SK-N-SH treated with all-trans-retinoic acid at 6 μM for 48 hours (cell line): ENCODE results near the gene LARGE1.

Source experiments
- ATAC-seq: fragments of 200-7000 bp; cut with Tn5 transposase; 3 replicates; pipeline ENCODE4 v1.9.1; 2020; ENCODE audit warnings: mild to moderate bottlenecking, moderate library complexity
- ARNTL ChIP-seq: fragments of 450-650 bp; formaldehyde crosslinking; IDR thresholded peaks from 2 replicates; pipeline ENCODE4 v1.5.0; 2020; ENCODE audit warnings: low read depth, mild to moderate bottlenecking, moderate library complexity, borderline replicate concordance
- BACH2 ChIP-seq: fragments of 250-450 bp; sonication (Bioruptor Pico); IDR thresholded peaks from 2 replicates; pipeline ENCODE4 v1.9.0; 2021; ENCODE audit warnings: mild to moderate bottlenecking, borderline replicate concordance
- CREB5 ChIP-seq: fragments of 250-450 bp; sonication (Bioruptor Pico); IDR thresholded peaks from 2 replicates; pipeline ENCODE4 v1.5.1; 2020; ENCODE audit warnings: low read depth, mild to moderate bottlenecking, moderate library complexity
- CSDC2 ChIP-seq: fragments of 250-450 bp; sonication (Bioruptor Pico); IDR thresholded peaks from 2 replicates; pipeline ENCODE4 v1.5.0; 2020; ENCODE audit warnings: mild to moderate bottlenecking, moderate library complexity
- CSRNP3 ChIP-seq: fragments of 250-450 bp; sonication (Bioruptor Pico); IDR thresholded peaks from 2 replicates; pipeline ENCODE4 v1.5.1; 2021; ENCODE audit warnings: mild to moderate bottlenecking, moderate library complexity
- GLIS3 ChIP-seq: fragments of 250-450 bp; sonication (Bioruptor Pico); IDR thresholded peaks from 2 replicates; pipeline ENCODE4 v1.5.0; 2020; ENCODE audit warnings: mild to moderate bottlenecking, moderate library complexity
- ISL1 ChIP-seq: fragments of 250-450 bp; sonication (Bioruptor Pico); IDR thresholded peaks from 2 replicates; pipeline ENCODE4 v2.1.2; 2022; ENCODE audit warnings: mild to moderate bottlenecking, moderate library complexity
- OSR1 ChIP-seq: fragments of 250-450 bp; sonication (Bioruptor Pico); IDR thresholded peaks from 2 replicates; pipeline ENCODE4 v1.8.0; 2022; ENCODE audit warnings: moderate library complexity, mild to moderate bottlenecking, inconsistent platforms
- PATZ1 ChIP-seq: fragments of 250-450 bp; sonication (Bioruptor Pico); IDR thresholded peaks from 2 replicates; pipeline ENCODE4 v1.8.0; 2020; ENCODE audit warnings: mild to moderate bottlenecking, moderate library complexity, borderline replicate concordance
- PPARA ChIP-seq: fragments of 250-450 bp; sonication (Bioruptor Pico); IDR thresholded peaks from 2 replicates; pipeline ENCODE4 v1.5.0; 2020; ENCODE audit warnings: mild to moderate bottlenecking, borderline replicate concordance
- SNAI2 ChIP-seq: fragments of 250-450 bp; sonication (Bioruptor Pico); IDR thresholded peaks from 2 replicates; pipeline ENCODE4 v1.5.0; 2020; ENCODE audit warnings: mild to moderate bottlenecking, moderate library complexity
- TCF4 ChIP-seq: fragments of 250-450 bp; sonication (Bioruptor Pico); IDR thresholded peaks from 2 replicates; pipeline ENCODE4 v1.8.0; 2021; ENCODE audit warnings: mild to moderate bottlenecking, moderate library complexity, borderline replicate concordance
- TSHZ2 ChIP-seq: fragments of 250-450 bp; sonication (Bioruptor Pico); IDR thresholded peaks from 2 replicates; pipeline ENCODE4 v1.5.0; 2020; ENCODE audit warnings: mild to moderate bottlenecking, moderate library complexity
- ZC3H10 ChIP-seq: fragments of 250-450 bp; sonication (Bioruptor Pico); IDR thresholded peaks from 2 replicates; pipeline ENCODE4 v1.5.1; 2021; ENCODE audit warnings: mild to moderate bottlenecking, moderate library complexity
- ZFP30 ChIP-seq: fragments of 450-650 bp; formaldehyde crosslinking; IDR thresholded peaks from 2 replicates; pipeline ENCODE4 v1.5.0; 2022; ENCODE audit warnings: mild to moderate bottlenecking, moderate library complexity
- ZNF70 ChIP-seq: fragments of 450-650 bp; formaldehyde crosslinking; IDR thresholded peaks from 2 replicates; pipeline ENCODE4 v1.5.0; 2020; ENCODE audit warnings: mild to moderate bottlenecking, moderate library complexity
- ZNF8 ChIP-seq: fragments of 450-650 bp; formaldehyde crosslinking; IDR thresholded peaks from 2 replicates; pipeline ENCODE4 v1.5.0; 2020; ENCODE audit warnings: mild to moderate bottlenecking, moderate library complexity

LARGE1 gene

DNA sequence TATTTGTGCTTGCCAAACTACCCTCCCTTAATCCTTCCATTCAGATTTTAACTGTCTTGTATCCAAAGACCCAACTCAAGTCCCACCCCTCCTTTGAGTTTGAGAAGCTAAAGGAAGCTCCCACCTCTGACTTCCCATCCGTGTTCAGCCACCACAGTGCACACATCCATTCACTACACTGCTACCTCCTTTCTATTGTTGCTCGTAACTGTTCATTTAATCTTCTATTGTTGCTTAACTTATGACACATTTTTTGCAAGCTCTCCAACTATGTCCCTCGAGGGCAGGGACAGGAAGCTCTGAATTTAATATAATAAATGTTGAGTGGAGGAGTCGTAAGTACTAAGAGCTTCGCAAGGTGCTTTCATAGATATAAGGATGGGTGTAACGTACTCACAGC is 10.4 kb downstream of the LARGE1 start (continued):
- no peak for TF ChIP-seq CSRNP3 (CRISPR knock-in tag)
- TF ChIP-seq BACH2 (CRISPR knock-in tag): no peak
- no peak for TF ChIP-seq TSHZ2 (CRISPR knock-in tag)

- TF ChIP-seq OSR1: no peak
- TF ChIP-seq CSRNP3 (CRISPR knock-in tag): no peak
- TF ChIP-seq GLIS3 (CRISPR knock-in tag): no peak
- no peak for ATAC-seq
Observed at GRCh38 chr22:33909075-33909458, 11.2 kb downstream of the LARGE1 start.

DNA sequence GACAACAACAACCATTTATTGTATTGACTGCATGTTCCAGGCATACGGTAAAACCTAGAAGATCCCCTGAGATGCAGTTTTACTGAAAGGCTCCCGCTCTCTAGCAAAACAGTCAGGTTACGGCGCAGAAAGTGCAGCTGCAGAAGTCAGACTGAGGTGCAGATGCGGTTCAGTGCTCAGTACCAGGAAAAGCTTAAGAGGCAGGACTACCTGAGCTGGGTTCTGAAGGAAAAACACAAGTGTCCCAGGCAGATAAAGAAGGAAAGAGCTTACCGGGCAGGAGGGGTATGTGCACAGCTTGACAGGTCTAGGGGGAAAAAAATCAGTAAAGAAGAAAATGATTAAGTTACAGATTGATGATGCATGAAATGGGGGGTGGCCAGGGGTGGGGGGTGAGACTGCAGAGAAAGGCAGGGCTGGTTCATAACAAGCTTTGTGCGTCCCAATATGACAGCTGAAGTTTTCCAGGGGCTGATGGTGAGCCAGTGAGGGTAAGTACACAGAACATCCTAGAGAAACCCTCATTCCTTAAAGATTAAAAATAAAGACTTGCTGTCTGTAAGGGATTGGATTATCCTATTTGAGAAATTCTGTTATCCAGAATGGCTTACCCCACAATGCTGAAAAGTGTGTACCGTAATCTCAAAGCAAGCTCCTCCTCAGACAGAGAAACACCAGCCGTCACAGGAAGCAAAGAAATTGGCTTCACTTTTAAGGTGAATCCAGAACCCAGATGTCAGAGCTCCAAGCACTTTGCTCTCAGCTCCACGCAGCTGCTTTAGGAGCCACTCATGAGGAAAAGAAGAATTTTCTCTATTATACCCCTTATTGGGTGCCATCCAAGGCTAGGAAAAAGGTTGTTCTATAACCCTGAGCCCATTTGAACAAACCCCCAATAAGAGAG is 11.9 kb downstream of the LARGE1 start:
- TF ChIP-seq CSRNP3 (CRISPR knock-in tag) (no peak), CREB5 (CRISPR knock-in tag) (no peak), CSDC2 (CRISPR knock-in tag) (no peak), ZFP30 (no peak), ZNF70 (no peak), ZNF8 (CRISPR knock-in tag) (no peak)
- no peak for ATAC-seq

DNA sequence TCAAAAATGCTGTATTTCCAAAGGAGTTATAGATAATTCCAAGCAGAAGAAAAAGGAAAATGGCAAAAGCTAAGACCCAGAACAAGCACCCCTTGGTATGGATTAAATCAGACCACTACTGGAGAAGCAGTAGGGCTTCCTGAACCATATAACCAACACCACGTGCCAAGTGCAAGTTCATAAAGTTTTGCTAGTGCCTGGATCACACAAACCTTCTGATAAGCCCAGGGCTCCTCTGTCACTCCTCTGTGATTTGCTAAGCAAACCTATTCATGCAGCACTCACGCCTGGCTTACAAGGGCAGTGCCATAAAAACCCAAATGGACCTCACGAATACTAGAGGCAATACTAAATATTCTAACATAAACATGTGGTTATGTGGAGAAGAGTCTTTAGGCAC is 13.3 kb downstream of the LARGE1 start:
- no peak for TF ChIP-seq CSDC2 (CRISPR knock-in tag)
- no peak for TF ChIP-seq TSHZ2 (CRISPR knock-in tag)
- no peak for TF ChIP-seq ZNF8 (CRISPR knock-in tag)
- TF ChIP-seq PATZ1 (CRISPR knock-in tag): no peak
- no peak for TF ChIP-seq ZNF70
- no peak for TF ChIP-seq ZFP30
- no peak for TF ChIP-seq GLIS3 (CRISPR knock-in tag)
- no peak for TF ChIP-seq SNAI2
- TF ChIP-seq ISL1 (CRISPR knock-in tag): no peak
- no peak for TF ChIP-seq TCF4 (CRISPR knock-in tag)
- no peak for TF ChIP-seq PPARA (CRISPR knock-in tag)
- no peak for TF ChIP-seq OSR1
- TF ChIP-seq ZC3H10 (CRISPR knock-in tag): no peak
- no peak for TF ChIP-seq ARNTL (CRISPR knock-in tag)
- TF ChIP-seq, all 23 proteins: peak for 0
- no peak for ATAC-seq
